Measurements from ENCODE around the gene SZT2. TPM values are rescaled to one million over a fixed set of nuclear protein-coding genes. Genes with fewer than 3 reads are reported as not detected.
A peak's percentile ranks its signal among the peaks of the same experiment; 100 is the strongest.

Gene SZT2
- total RNA-seq, 1 experiment from 2014 or later, result 29.0 TPM

DNA sequence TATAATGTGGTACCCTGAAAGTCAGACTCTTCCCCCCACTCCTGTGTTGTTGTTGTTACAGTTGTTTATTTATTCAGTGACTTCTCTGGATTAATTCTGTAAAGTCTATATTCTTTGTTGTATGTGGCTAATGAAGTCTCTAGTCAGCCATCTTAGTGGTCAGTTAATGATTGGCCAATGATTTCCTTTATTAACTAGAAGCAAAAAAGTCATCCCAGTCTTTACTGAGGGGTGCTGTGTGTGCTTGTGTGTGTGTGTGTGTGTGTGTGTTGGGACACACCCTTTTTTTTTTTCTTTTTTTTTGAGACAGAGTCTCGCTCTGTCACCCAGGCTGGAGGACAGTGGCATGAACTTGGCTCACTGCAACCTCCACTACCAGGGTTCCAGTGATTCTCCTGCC, 101.4 kb downstream of the SZT2 start:
- DNase-seq, result no peak
- H3K27me3 Mint-ChIP-seq (ENCODE audit: insufficient read depth, unreplicated experiment), result no peaks in the 10 kb centered on the region
- peaks cover 29% of the 10 kb centered on the region for H3K9me3 Mint-ChIP-seq (ENCODE audit: unreplicated experiment)
- no peak overlapping the region for H3K4me3 ChIP-seq (ENCODE audit: low read depth, low read length)
- H3K4me3 Mint-ChIP-seq (ENCODE audit: unreplicated experiment), result no peak overlapping the region
- BruUV-seq (replicated peaks), result no TSS peak
- H3K36me3 Mint-ChIP-seq (ENCODE audit: insufficient read depth, unreplicated experiment), result no peaks in the 10 kb centered on the region
- POLR2A ChIA-PET, result interaction anchor here (0.6 kb wide), 1 partner anchor 871 kb away, joined by 6 read pairs; no protein-coding TSS in a partner anchor
- CTCF ChIA-PET, result no interaction called here
- TF ChIP-seq, protein P1, sequence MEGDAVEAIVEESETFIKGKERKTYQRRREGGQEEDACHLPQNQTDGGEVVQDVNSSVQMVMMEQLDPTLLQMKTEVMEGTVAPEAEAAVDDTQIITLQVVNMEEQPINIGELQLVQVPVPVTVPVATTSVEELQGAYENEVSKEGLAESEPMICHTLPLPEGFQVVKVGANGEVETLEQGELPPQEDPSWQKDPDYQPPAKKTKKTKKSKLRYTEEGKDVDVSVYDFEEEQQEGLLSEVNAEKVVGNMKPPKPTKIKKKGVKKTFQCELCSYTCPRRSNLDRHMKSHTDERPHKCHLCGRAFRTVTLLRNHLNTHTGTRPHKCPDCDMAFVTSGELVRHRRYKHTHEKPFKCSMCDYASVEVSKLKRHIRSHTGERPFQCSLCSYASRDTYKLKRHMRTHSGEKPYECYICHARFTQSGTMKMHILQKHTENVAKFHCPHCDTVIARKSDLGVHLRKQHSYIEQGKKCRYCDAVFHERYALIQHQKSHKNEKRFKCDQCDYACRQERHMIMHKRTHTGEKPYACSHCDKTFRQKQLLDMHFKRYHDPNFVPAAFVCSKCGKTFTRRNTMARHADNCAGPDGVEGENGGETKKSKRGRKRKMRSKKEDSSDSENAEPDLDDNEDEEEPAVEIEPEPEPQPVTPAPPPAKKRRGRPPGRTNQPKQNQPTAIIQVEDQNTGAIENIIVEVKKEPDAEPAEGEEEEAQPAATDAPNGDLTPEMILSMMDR (IDR thresholded peaks at IDR 0.05; ENCODE audit: insufficient read depth in 1 of 2, low read depth in 1 of 2, low read length in 1 of 2, severe bottlenecking in 1 of 2, unreplicated experiment in 1 of 2), result no peak
- H3K27me3 ChIP-seq (replicated peaks; ENCODE audit: control insufficient read depth, insufficient read depth, low read length), result no peaks in the 10 kb centered on the region
- no peak overlapping the region for H3K27ac Mint-ChIP-seq (ENCODE audit: unreplicated experiment)
- no peaks in the 10 kb centered on the region for H3K36me3 ChIP-seq (ENCODE audit: control insufficient read depth, insufficient read depth, low read length)
- H3K9me3 ChIP-seq, result peaks cover 5% of the 10 kb centered on the region
- peaks cover 6% of the 10 kb centered on the region; the same call in 1 of the 2 replicates for H3K4me1 ChIP-seq
- intact Hi-C loops (cut with micrococcal nuclease; ENCODE audit: unreplicated experiment), result no loop called here
- H3K4me1 Mint-ChIP-seq (ENCODE audit: low read depth, unreplicated experiment), result peaks cover 10% of the 10 kb centered on the region

DNA sequence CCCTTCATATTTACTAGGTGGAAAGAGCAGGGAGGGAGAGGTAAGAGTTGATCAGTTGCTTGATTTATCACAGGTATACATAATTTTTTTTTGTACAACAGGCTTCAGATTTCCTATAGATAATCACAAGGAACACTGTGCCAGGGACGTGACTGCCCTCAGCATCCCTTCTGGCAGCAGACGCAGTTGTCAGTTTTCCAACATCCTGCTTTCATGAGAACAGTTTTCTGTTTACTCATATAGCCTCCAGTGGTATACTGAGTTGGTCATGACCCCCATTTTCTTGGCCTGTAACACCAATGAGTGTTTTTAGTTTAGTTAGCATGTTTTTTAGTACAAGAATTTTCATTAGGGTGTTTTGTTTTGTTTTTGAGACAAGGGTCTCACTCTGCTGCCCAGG, 103.1 kb downstream of the SZT2 start:
- no peaks in the 10 kb centered on the region; the same call in 1 of the 2 replicates for H3K9me3 ChIP-seq
- no peaks in the 10 kb centered on the region for H3K36me3 ChIP-seq (ENCODE audit: control insufficient read depth, insufficient read depth, low read length)
- BruUV-seq (replicated peaks), result no TSS peak
- H3K27me3 ChIP-seq (replicated peaks; ENCODE audit: control insufficient read depth, insufficient read depth, low read length), result no peaks in the 10 kb centered on the region
- TF ChIP-seq, protein P1 (IDR thresholded peaks at IDR 0.05; ENCODE audit: insufficient read depth in 1 of 2, low read depth in 1 of 2, low read length in 1 of 2, severe bottlenecking in 1 of 2, unreplicated experiment in 1 of 2), result no peak
- ChIA-PET CTCF (no interaction called here), POLR2A (no interaction called here)
- Mint-ChIP-seq H3K9me3 (ENCODE audit: unreplicated experiment) (peaks cover 29% of the 10 kb centered on the region), H3K4me1 (ENCODE audit: low read depth, unreplicated experiment) (peaks cover 10% of the 10 kb centered on the region), H3K27ac (ENCODE audit: unreplicated experiment) (no peak overlapping the region), H3K27me3 (ENCODE audit: insufficient read depth, unreplicated experiment) (no peaks in the 10 kb centered on the region), H3K4me3 (ENCODE audit: unreplicated experiment) (no peak overlapping the region), H3K36me3 (ENCODE audit: insufficient read depth, unreplicated experiment) (no peaks in the 10 kb centered on the region)
- peaks cover 6% of the 10 kb centered on the region; the same call in 1 of the 2 replicates for H3K4me1 ChIP-seq
- intact Hi-C loops (cut with micrococcal nuclease; ENCODE audit: unreplicated experiment), result no loop called here
- DNase-seq, result no peak
- H3K4me3 ChIP-seq (ENCODE audit: low read depth, low read length), result no peak overlapping the region

DNA sequence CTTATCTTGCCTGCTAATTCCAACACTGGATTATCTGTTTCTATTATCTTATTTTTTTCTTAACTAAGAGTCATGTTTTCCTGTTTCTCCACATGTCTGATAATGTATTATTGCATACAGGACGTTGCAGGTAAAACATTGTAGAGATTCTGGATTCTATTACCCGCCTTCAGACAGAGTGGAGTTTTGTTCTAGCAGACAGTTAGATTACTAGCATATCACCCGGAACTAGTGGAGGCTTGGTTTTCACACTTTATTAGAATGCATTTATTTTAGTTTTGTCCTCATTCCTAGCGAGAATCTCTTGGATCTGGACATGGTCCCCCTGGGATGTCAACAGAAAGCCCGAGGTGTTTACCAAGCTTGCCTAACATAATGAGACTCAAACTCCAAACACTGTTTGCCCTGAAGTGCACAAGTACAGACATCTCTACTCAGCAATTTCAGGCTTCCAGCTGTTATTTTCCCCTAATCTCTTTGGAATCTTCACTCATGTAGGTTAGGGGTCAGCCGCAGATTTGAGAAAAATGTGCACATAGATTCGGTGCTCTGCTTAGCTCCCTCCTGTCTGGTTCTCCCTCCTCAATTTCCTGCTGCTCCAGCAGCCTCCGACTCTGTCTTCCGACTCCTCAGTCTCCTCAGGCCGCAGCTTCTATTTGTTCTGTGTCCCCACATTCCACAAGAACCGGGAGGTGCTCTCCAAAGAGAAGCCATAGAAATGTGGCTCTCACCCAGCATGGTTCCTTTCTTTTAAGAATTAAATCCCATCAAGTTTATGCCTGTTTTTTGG, 104.2 kb downstream of the SZT2 start:
- TF ChIP-seq, protein P1 (IDR thresholded peaks at IDR 0.05; ENCODE audit: insufficient read depth in 1 of 2, low read depth in 1 of 2, low read length in 1 of 2, severe bottlenecking in 1 of 2, unreplicated experiment in 1 of 2), result no peak
- no peaks in the 10 kb centered on the region for H3K27me3 ChIP-seq (replicated peaks; ENCODE audit: control insufficient read depth, insufficient read depth, low read length)
- POLR2A ChIA-PET, result no interaction called here
- DNase-seq, result no peak
- H3K4me3 Mint-ChIP-seq (ENCODE audit: unreplicated experiment), result no peak overlapping the region
- no peak overlapping the region for H3K4me3 ChIP-seq (ENCODE audit: low read depth, low read length)
- intact Hi-C loops (cut with micrococcal nuclease; ENCODE audit: unreplicated experiment), result no loop called here
- no peaks in the 10 kb centered on the region for H3K36me3 Mint-ChIP-seq (ENCODE audit: insufficient read depth, unreplicated experiment)
- peaks cover 10% of the 10 kb centered on the region for H3K4me1 Mint-ChIP-seq (ENCODE audit: low read depth, unreplicated experiment)
- H3K4me1 ChIP-seq, result peaks cover 6% of the 10 kb centered on the region; the same call in 1 of the 2 replicates
- no TSS peak for BruUV-seq (replicated peaks)
- no peaks in the 10 kb centered on the region for H3K9me3 ChIP-seq
- CTCF ChIA-PET, result interaction anchor here (0.6 kb wide), 1 partner anchor 32 kb away, joined by 4 read pairs; no protein-coding TSS in a partner anchor
- no peaks in the 10 kb centered on the region for H3K36me3 ChIP-seq (ENCODE audit: control insufficient read depth, insufficient read depth, low read length)
- peaks cover 26% of the 10 kb centered on the region for H3K9me3 Mint-ChIP-seq (ENCODE audit: unreplicated experiment)
- H3K27me3 Mint-ChIP-seq (ENCODE audit: insufficient read depth, unreplicated experiment), result no peaks in the 10 kb centered on the region
- H3K27ac Mint-ChIP-seq (ENCODE audit: unreplicated experiment), result peak overlapping the region; percentile 70

Measured in Caco-2 (cell line).